SK-N-MC (cell line): ENCODE results near the gene CLUH.

Experiments used
- EZH2 ChIP-seq: fragments of 200-600 bp; sonication (generic); IDR thresholded peaks from one replicate; pipeline ENCODE4 v1.6.1; 2017; ENCODE audit warnings: antibody characterized with exemption
- POLR2AphosphoS5 ChIP-seq: IDR thresholded peaks from 2 replicates; pipeline ENCODE4 v1.6.1; 2012; ENCODE audit warnings: mild to moderate bottlenecking, low read depth, low read length, borderline replicate concordance

DNA sequence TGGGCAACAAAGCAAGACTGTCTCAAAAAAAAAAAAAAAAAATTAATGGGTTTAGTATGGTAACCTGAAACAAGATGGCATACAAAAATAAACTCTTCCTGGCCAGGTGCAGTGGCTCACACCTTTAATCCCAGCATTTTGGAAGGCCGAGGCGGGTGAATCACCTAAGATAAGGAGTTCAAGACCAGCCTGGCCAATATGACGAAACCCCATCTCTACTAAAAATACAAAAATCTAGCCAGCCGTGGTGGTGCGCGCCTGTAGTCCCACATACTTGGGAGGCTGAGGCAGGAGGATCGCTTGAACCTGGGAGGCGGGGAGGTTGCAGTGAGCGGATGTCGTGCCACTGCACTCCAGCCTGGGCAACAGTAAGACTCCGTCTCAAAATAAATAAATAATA lies 62.4 kb downstream of the CLUH start:
- TF ChIP-seq POLR2AphosphoS5 (no peak), EZH2 (no peak)
